ENCODE results near the gene GAGE13.
A peak's percentile ranks its signal among the peaks of the same experiment; 100 is the strongest.
"Not testable (repeated sequence)": the region's sequence is repeated elsewhere in the genome, so short reads cannot be mapped to it uniquely, and the experiment has no call there.

GAGE13 gene, protein sequence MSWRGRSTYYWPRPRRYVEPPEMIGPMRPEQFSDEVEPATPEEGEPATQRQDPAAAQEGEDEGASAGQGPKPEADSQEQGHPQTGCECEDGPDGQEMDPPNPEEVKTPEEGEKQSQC

GRCh38 chrX:49331282-49331681 is at the start of gene GAGE13:
GAGE13 (plus strand) TSS chrX:49331582; CDS start chrX:49332738, 1,156 bp downstream.
- H3K4me1 Mint-ChIP-seq; H3K4me3 Mint-ChIP-seq; H3K27ac Mint-ChIP-seq; H3K27me3 Mint-ChIP-seq; DNase-seq; H3K36me3 Mint-ChIP-seq; H3K9me3 Mint-ChIP-seq; ATAC-seq (replicated peaks): not testable (repeated sequence)

- Mint-ChIP-seq H3K36me3 (peaks cover 2 to 8% of the 10 kb centered on the region in 2 donors), H3K27me3 (peaks cover 0 to 6% of the 10 kb centered on the region in 2 donors), H3K27ac (no peak overlapping the region), H3K4me3 (no peak overlapping the region), H3K9me3 (no peaks in the 10 kb centered on the region), H3K4me1 (peaks cover 0 to 10% of the 10 kb centered on the region in 2 donors)
- ATAC-seq (replicated peaks), result no peak
- no peak for DNase-seq
Observed at GRCh38 chrX:49282647-49283011, 48.8 kb upstream of the GAGE13 start.

DNA sequence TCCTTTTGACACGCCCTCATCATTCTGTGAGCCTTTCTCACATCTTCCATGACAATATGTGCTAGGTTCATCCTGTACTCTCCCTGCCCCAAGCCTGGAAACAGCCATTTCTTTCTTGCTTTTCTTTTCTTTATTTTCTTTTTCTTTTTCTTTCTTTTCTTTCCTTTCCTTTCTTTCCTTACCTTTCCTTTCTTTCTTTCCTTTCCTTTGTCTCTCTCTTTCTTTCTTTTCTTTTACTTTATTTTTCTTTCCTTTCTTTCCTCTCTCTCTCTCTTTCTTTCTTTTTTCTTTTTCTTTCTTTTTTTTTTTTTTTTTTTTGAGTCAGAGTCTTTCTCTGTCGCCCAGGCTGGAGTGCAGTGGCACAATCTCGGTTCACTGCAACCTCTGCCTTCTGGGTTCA is 47.2 kb upstream of the GAGE13 start:
- Mint-ChIP-seq H3K4me1 (peaks cover 0 to 10% of the 10 kb centered on the region in 2 donors), H3K27me3 (peaks cover 0 to 6% of the 10 kb centered on the region in 2 donors), H3K27ac (no peak overlapping the region), H3K9me3 (no peaks in the 10 kb centered on the region), H3K4me3 (no peak overlapping the region), H3K36me3 (peaks cover 2 to 8% of the 10 kb centered on the region in 2 donors)
- ATAC-seq (replicated peaks), result no peak
- no peak for DNase-seq

- DNase-seq (no peak), ATAC-seq (replicated peaks) (no peak)
- Mint-ChIP-seq H3K4me3 (no peak overlapping the region), H3K27ac (no peak overlapping the region), H3K9me3 (no peaks in the 10 kb centered on the region), H3K36me3 (peaks cover under 1 to 8% of the 10 kb centered on the region in 2 donors), H3K27me3 (peaks cover 0 to 8% of the 10 kb centered on the region in 2 donors), H3K4me1 (peaks cover under 1 to 6% of the 10 kb centered on the region in 2 donors)
Observed at GRCh38 chrX:49286136-49286535, 45.2 kb upstream of the GAGE13 start.

GRCh38 chrX:49286581-49286980 is 44.8 kb upstream of the GAGE13 start:
- ATAC-seq (replicated peaks) (no peak), DNase-seq (no peak)
- H3K27me3 Mint-ChIP-seq, result peaks cover 0 to 10% of the 10 kb centered on the region in 2 donors
- H3K4me3 Mint-ChIP-seq, result no peak overlapping the region
- H3K9me3 Mint-ChIP-seq, result no peaks in the 10 kb centered on the region
- peaks cover 1 to 7% of the 10 kb centered on the region in 2 donors for H3K4me1 Mint-ChIP-seq
- peaks cover 0 to 8% of the 10 kb centered on the region in 2 donors for H3K36me3 Mint-ChIP-seq
- no peak overlapping the region for H3K27ac Mint-ChIP-seq

DNA sequence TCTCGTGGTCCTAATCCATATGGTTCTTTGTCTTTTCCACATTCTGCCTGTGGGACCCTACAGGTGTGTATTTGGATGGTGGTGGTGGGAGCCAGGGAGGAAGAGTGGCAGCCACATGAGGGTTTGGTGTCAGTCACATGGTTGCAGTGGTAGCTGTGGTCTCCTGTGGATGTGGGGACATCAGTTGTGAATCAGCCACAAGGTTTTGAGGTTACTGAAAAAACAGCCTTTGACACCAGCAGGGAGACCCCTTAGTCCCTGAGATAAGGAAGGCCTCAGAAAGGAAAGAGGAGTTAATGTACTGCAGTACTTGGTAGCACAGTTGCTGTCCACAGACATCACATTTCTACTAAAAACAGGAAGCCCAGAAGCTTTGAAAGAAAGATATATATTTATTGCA is 43.7 kb upstream of the GAGE13 start:
- no peak overlapping the region for H3K27ac Mint-ChIP-seq
- H3K9me3 Mint-ChIP-seq, result no peaks in the 10 kb centered on the region
- peaks cover 0 to under 1% of the 10 kb centered on the region in 2 donors for H3K36me3 Mint-ChIP-seq
- no peak for ATAC-seq (replicated peaks)
- H3K4me3 Mint-ChIP-seq, result no peak overlapping the region
- H3K4me1 Mint-ChIP-seq, result peaks cover 6 to 10% of the 10 kb centered on the region in 2 donors
- DNase-seq, result no peak
- peaks cover 0 to 11% of the 10 kb centered on the region in 2 donors for H3K27me3 Mint-ChIP-seq

GRCh38 chrX:49290215-49290614 is 41.2 kb upstream of the GAGE13 start:
- H3K27ac Mint-ChIP-seq, result no peak overlapping the region

GRCh38 chrX:49291615-49292337 is 39.6 kb upstream of the GAGE13 start:
- Mint-ChIP-seq H3K27ac (peak overlapping the region; percentile 14), H3K4me3 (no peak overlapping the region), H3K36me3 (no peaks in the 10 kb centered on the region), H3K4me1 (peaks cover 6 to 9% of the 10 kb centered on the region in 2 donors), H3K27me3 (peaks cover 0 to 8% of the 10 kb centered on the region in 2 donors), H3K9me3 (no peaks in the 10 kb centered on the region)
- DNase-seq, result peak; percentile 47
- ATAC-seq (replicated peaks), result peak; percentile 75 to 94

More at GRCh38 chrX:49290215-49290614, 41.2 kb upstream of the GAGE13 start:
- DNase-seq (no peak), ATAC-seq (replicated peaks) (no peak)
- H3K36me3 Mint-ChIP-seq, result no peaks in the 10 kb centered on the region
- no peak overlapping the region for H3K4me3 Mint-ChIP-seq
- peaks cover 6 to 9% of the 10 kb centered on the region in 2 donors for H3K4me1 Mint-ChIP-seq
- no peaks in the 10 kb centered on the region for H3K9me3 Mint-ChIP-seq
- peaks cover 0 to 8% of the 10 kb centered on the region in 2 donors for H3K27me3 Mint-ChIP-seq

DNA sequence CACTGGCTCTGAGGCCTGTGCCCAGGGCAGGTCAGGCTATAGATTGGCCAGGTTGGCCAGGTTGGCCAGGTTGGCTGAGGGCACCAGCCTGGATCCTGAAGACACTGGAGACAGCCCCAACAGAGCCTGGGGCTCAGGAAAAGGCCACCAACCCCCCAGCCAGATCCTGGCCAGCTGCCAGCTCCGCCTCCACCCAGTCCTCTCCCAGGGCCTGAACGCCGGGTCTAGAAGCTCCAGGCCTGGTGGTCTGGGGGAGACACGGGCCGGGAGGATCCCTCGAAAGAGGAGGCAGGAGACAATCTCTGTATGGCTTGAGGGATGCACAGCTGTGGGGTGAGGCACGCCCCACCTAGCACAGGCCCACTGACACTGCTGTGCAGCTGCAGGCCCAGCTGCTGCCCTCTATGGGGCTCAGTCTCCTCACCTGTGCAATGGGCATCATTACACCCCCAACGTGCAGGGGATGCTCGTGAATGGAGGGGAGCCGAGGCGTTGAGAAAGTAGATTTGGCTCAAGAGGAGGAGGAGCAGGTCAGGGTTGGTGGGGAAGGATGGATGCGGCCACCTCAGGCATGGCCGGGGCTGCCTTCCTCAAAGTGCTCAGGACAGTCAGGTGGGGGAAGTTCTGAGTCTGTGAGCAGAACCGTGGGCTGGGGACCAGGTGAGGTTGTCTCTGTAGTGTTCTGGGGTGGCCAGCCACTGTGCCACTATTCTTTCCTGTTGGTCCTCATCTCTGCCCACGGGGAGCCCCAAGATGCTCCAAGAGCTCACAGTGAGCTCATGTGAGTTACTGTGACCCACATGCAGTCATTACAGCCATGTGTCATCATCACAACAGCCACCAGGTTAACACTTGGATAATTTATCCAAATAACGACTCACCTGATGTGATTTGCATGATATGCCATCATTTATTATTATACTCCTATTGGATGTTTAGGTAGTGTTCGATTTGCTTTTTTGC is 38.7 kb upstream of the GAGE13 start:
- H3K36me3 Mint-ChIP-seq, result no peaks in the 10 kb centered on the region
- peaks cover 6 to 9% of the 10 kb centered on the region in 2 donors for H3K4me1 Mint-ChIP-seq
- DNase-seq (no peak), ATAC-seq (replicated peaks) (peak in 1 of 2 donors; percentile 15)
- no peak overlapping the region for H3K4me3 Mint-ChIP-seq
- H3K27me3 Mint-ChIP-seq, result peaks cover 0 to 9% of the 10 kb centered on the region in 2 donors
- H3K27ac Mint-ChIP-seq, result no peak overlapping the region
- H3K9me3 Mint-ChIP-seq, result no peaks in the 10 kb centered on the region

GRCh38 chrX:49299293-49299692 is 32.1 kb upstream of the GAGE13 start:
- not testable (repeated sequence) for H3K27ac Mint-ChIP-seq; H3K36me3 Mint-ChIP-seq; H3K4me3 Mint-ChIP-seq; DNase-seq; H3K9me3 Mint-ChIP-seq; ATAC-seq (replicated peaks); H3K4me1 Mint-ChIP-seq
- peaks cover 0 to 23% of the 10 kb centered on the region in 2 donors for H3K27me3 Mint-ChIP-seq

GRCh38 chrX:49300703-49301102 is 30.7 kb upstream of the GAGE13 start:
- Mint-ChIP-seq H3K9me3 (no peaks in the 10 kb centered on the region), H3K4me1 (no peaks in the 10 kb centered on the region), H3K27me3 (peaks cover 0 to 23% of the 10 kb centered on the region in 2 donors), H3K27ac (no peak overlapping the region), H3K4me3 (no peak overlapping the region), H3K36me3 (peaks cover 0 to 4% of the 10 kb centered on the region in 2 donors)
- no peak for ATAC-seq (replicated peaks)
- no peak for DNase-seq

- Mint-ChIP-seq H3K4me3 (no peak within 1 kb of the TSS), H3K27me3 (peaks cover 0 to 19% of the 10 kb centered on the region in 2 donors), H3K9me3 (no peaks in the 10 kb centered on the region), H3K36me3 (peaks cover 0 to 4% of the 10 kb centered on the region in 2 donors), H3K27ac (no peak within 1 kb of the TSS), H3K4me1 (peaks cover 0 to 2% of the 10 kb centered on the region in 2 donors)
- no peak for DNase-seq
- ATAC-seq (replicated peaks), result no peak
Observed at GRCh38 chrX:49303346-49303745, 28.0 kb upstream of the GAGE13 start, which contains the start of gene GAGE10. GAGE10 (plus strand) TSS chrX:49303646; CDS start chrX:49304860, 1,214 bp downstream.

- not testable (repeated sequence) for ATAC-seq (replicated peaks); H3K9me3 Mint-ChIP-seq; H3K36me3 Mint-ChIP-seq; H3K27ac Mint-ChIP-seq; H3K4me3 Mint-ChIP-seq; DNase-seq
- Mint-ChIP-seq H3K27me3 (peaks cover 0 to 11% of the 10 kb centered on the region in 2 donors), H3K4me1 (peaks cover 18 to 21% of the 10 kb centered on the region in 2 donors)
Observed at GRCh38 chrX:49307775-49308174, 23.6 kb upstream of the GAGE13 start.
